COLO668 (cell line): Measurements from ENCODE around the gene POM121L12.

Experiments
- DNase-seq: peaks from one replicate; lab custom pipeline; 2025; ENCODE audit not compliant: unreplicated experiment; lab: John Stamatoyannopoulos, UW

POM121L12 gene

DNA sequence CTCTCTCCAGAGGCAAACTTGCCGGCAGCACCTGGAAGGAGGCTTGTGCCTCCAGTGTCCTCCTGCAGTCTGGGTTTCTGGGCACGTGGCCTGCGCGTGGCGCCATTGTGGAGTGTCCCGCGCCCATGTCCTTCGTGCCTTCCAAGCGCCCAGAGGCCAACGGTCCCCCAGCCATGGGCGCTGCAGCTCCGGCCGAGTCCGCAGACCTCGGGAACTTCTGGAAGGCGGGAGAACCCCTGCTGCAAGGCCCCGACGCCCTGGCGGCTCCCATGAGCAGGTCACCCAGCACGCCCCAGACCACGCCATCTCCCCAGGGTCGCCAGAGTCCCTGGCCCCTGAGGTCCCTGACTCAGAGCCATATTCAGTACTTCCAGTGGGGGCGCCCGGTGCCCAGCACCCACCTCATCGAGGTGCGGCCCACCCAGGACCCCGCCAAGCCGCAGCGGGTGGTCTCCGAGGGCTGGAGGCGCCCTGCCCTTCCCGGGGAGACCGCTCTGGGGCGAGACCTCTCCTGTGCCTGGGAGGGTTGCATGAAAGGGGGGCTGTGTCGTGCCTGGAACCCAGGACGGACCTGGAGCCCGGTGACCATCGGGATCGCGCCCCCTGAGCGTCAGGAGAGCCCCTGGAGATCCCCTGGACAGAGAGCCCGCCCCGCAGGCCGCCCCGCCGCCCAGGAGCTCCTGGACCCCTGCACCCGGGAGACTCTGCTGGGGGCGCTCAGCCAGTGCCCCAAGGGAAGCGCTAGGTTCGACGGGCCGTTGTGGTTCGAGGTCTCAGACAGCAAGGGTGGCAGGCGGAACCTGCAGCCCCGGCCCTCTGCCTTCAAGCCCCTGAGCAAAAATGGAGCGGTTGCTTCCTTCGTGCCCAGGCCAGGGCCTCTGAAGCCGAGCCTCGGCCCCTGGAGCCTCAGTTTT is at the start of gene POM121L12:
POM121L12 (plus strand) TSS at position 135 of the 914 bp plus-strand sequence; CDS start at position 174, 39 bp downstream.
- DNase-seq = no peak

- DNase-seq = no peak
Observed at GRCh38 chr7:52992001-52992400, 43.4 kb upstream of the POM121L12 start.

- no peak for DNase-seq
Observed at GRCh38 chr7:52992479-52993162, 42.8 kb upstream of the POM121L12 start.

DNA sequence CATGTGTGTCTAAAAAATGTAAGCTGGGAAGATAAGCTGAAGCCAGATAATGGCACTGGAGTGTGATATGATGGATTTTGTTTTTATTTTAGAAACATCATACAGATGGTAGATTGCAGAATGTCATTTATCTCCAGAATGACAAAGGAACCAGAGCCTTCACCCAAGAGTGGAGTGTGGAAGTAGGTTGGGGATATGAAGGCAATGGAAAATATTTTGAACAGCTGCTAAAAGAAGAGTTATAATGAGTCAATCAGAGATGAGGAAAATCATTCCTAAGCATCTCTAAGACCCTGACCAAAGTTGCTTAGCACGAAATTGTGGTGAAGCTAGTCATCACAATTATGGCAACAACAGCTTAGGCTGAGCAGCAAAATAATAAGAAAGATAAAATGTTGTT is 39.8 kb upstream of the POM121L12 start:
- no peak for DNase-seq

- no peak for DNase-seq
Observed at GRCh38 chr7:53001221-53001620, 34.2 kb upstream of the POM121L12 start.

- DNase-seq = no peak
Observed at GRCh38 chr7:53002389-53002788, 33.0 kb upstream of the POM121L12 start.

GRCh38 chr7:53003653-53004445 is 31.6 kb upstream of the POM121L12 start:
- no peak for DNase-seq

DNA sequence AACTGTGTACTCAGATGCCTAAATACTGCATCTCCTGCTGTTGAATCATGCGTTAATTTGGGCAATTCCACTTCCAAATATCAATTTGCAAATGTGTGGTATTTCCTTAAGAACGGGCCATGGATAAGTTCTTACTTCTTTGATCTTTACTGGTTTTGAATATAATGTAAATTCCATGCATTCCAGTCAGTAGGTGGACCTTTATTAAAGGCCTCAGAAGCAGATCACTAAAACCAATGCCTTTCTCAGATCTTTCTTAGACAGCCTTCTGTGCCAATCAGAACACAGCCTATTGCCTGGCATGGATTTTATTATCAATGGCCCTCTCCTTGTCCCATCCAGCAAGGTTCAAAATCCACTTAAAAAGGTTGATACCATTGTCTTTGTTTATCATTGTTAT is 21.5 kb upstream of the POM121L12 start:
- no peak for DNase-seq

GRCh38 chr7:53015463-53015862 is 20.0 kb upstream of the POM121L12 start:
- no peak for DNase-seq

GRCh38 chr7:53022893-53023292 is 12.5 kb upstream of the POM121L12 start:
- no peak for DNase-seq

DNA sequence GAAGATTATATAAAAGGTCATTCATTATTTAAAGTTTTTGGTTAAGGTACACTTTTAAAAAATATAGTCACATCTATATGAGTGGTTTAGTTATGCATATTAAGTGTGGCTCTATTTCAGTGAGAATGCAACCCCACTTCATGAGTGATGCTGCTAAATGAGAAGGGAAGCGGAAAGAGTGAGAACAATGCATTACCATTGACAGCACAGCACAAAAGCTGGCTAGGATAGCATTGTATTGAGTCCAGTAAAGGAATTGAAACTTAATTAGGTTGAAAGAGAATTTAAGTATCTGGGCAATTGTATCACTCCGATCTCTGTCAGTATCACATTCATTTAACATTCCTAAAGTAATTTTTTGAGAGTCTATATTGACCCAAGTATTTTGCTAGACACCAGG is 13.2 kb downstream of the POM121L12 start:
- DNase-seq = no peak

- no peak for DNase-seq
Observed at GRCh38 chr7:53050433-53050832, 15.0 kb downstream of the POM121L12 start.

DNA sequence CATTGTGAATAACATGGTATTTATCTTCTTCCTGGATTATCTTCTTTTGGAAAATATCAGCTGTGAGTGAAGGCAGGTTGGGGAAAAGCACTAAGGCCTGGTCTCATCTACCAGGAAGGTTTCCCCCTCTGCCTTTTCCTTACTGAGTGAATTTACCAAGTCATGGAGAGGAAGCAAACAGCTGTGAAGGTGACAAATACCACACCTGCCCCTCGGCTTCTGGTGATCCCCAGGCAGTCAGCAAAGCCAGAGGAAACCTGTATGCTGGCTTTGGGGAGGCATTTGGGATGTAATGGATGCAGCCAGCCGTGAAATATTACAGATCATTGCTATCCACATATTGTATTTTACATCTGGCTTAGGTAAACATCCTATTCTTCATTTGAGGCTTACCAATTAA is 24.2 kb downstream of the POM121L12 start:
- no peak for DNase-seq

- DNase-seq = no peak
Observed at GRCh38 chr7:53060066-53060465, 24.6 kb downstream of the POM121L12 start.

DNA sequence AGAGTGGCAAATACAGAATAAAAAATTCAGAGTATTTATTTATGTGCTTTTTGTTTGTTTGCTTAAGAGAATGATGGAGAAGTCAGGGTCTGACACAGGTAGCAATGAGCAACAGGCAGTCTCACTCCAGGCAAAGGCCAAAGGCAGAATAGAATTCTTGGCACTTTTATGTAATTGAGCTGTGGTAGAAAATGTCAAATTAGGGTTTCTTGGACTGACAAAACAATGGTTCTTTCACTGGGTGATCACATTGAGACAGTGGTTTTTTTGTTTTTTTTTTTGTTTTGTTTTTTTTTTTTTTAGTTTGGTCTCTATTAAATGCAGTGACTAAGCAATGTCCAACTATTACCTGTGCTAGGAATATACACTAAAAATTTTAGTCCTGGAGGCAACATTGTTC is 27.4 kb downstream of the POM121L12 start:
- no peak for DNase-seq

GRCh38 chr7:53068673-53069072 is 33.2 kb downstream of the POM121L12 start:
- no peak for DNase-seq

DNA sequence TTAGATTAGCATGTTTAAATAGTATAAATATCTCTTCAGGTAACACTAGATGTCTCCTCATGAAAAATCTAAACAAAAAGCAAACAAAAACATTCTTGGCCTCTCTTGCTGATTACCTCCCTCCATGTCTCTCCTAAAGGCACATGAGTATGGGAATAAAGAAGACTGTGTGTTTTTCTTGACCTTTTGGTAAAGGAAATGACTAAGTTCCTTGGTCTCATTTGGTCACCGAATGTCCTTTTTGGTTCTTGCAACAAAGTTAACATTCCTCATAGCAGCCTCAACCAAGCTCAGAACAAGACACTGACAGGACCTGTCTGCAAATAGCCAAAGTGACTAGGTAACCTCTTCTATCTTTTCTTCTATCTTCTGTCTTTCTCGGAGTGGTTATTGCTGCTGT is 35.5 kb downstream of the POM121L12 start:
- no peak for DNase-seq
